Neutrophil (primary cell): Measurements from ENCODE around the gene HINFP.
"Not testable (repeated sequence)": the region's sequence is repeated elsewhere in the genome, so short reads cannot be mapped to it uniquely, and the experiment has no call there.

Experiments
- H3K27ac ChIP-seq: fragments of 200-600 bp; sonication (generic); 2 replicates; pipeline ENCODE4 v1.5.1; 2016; ENCODE audit warnings: mild to moderate bottlenecking, moderate library complexity
- H3K27me3 ChIP-seq: fragments of 200-600 bp; sonication (generic); 2 replicates; pipeline ENCODE4 v1.6.0; 2016; ENCODE audit warnings: mild to moderate bottlenecking
- H3K36me3 ChIP-seq: fragments of 200-600 bp; sonication (generic); 2 replicates; pipeline ENCODE4 v1.5.1; 2017
- H3K4me1 ChIP-seq, 2 experiments: fragments of 200-600 bp in 1 of 2; sonication (generic) in 1 of 2; 1 replicate in 1 of 2; 2 replicates in 1 of 2; pipeline versions ENCODE4 v1.5.1 to v1.6.1; 2013 to 2016; ENCODE audit warnings: low read depth in 1 of 2, low read length in 1 of 2, mild to moderate bottlenecking in 1 of 2, moderate library complexity in 1 of 2; ENCODE audit not compliant: control insufficient read depth in 1 of 2, insufficient read depth in 1 of 2
- H3K4me3 ChIP-seq, 2 experiments: fragments of 200-600 bp in 1 of 2; sonication (generic) in 1 of 2; 1 replicate in 1 of 2; 2 replicates in 1 of 2; pipeline ENCODE4 v1.5.1; 2013 to 2016; ENCODE audit warnings: low read depth in 1 of 2, low read length in 1 of 2, mild to moderate bottlenecking in 1 of 2, moderate library complexity in 1 of 2
- H3K9me3 ChIP-seq: fragments of 200-600 bp; sonication (generic); 2 replicates; pipeline ENCODE4 v1.5.1; 2016
- CTCF ChIP-seq: fragments of 200-600 bp; sonication (generic); IDR thresholded peaks from 2 replicates; pipeline ENCODE4 v1.5.1; 2016; ENCODE audit warnings: antibody characterized with exemption

The HINFP gene

GRCh38 chr11:119178166-119178680 lies 56.8 kb downstream of the HINFP start:
- H3K9me3 ChIP-seq, result no peaks in the 10 kb centered on the region
- H3K4me3 ChIP-seq, result no peak overlapping the region
- H3K4me1 ChIP-seq, result peaks cover 29 to 33% of the 10 kb centered on the region in 2 experiments
- peaks cover 82% of the 10 kb centered on the region for H3K36me3 ChIP-seq
- TF ChIP-seq CTCF, result no peak
- no peaks in the 10 kb centered on the region for H3K27me3 ChIP-seq
- H3K27ac ChIP-seq, result peak overlapping the region; percentile 69

- Histone ChIP-seq H3K4me3 (no peak overlapping the region), H3K36me3 (peaks cover 82% of the 10 kb centered on the region), H3K27ac (peak overlapping the region; percentile 69), H3K9me3 (no peaks in the 10 kb centered on the region), H3K27me3 (no peaks in the 10 kb centered on the region), H3K4me1 (peaks cover 29 to 33% of the 10 kb centered on the region in 2 experiments)
- no peak for TF ChIP-seq CTCF
Measured at GRCh38 chr11:119179342-119179741, 58.0 kb downstream of the HINFP start.

GRCh38 chr11:119179983-119180382 lies 58.6 kb downstream of the HINFP start:
- no peak for TF ChIP-seq CTCF
- Histone ChIP-seq H3K4me3 (no peak overlapping the region), H3K27me3 (no peaks in the 10 kb centered on the region), H3K4me1 (peaks cover 29 to 33% of the 10 kb centered on the region in 2 experiments), H3K27ac (no peak overlapping the region), H3K36me3 (peaks cover 80% of the 10 kb centered on the region), H3K9me3 (no peaks in the 10 kb centered on the region)

GRCh38 chr11:119180729-119181676 lies 59.6 kb downstream of the HINFP start:
- no peaks in the 10 kb centered on the region for H3K27me3 ChIP-seq
- no peaks in the 10 kb centered on the region for H3K9me3 ChIP-seq
- H3K4me1 ChIP-seq, result peaks cover 29 to 33% of the 10 kb centered on the region in 2 experiments
- no peak overlapping the region for H3K4me3 ChIP-seq
- H3K27ac ChIP-seq, result peak overlapping the region; percentile 76
- no peak for TF ChIP-seq CTCF
- H3K36me3 ChIP-seq, result peaks cover 69% of the 10 kb centered on the region

GRCh38 chr11:119181677-119182412 lies 60.5 kb downstream of the HINFP start:
- Histone ChIP-seq H3K9me3 (no peaks in the 10 kb centered on the region), H3K4me3 (no peak overlapping the region), H3K27me3 (no peaks in the 10 kb centered on the region), H3K36me3 (peaks cover 62% of the 10 kb centered on the region), H3K27ac (peak overlapping the region; percentile 76), H3K4me1 (peaks cover 29 to 33% of the 10 kb centered on the region in 2 experiments)
- no peak for TF ChIP-seq CTCF

GRCh38 chr11:119184399-119184798 lies 63.0 kb downstream of the HINFP start:
- peaks cover 13 to 16% of the 10 kb centered on the region in 2 experiments for H3K4me1 ChIP-seq
- not testable (repeated sequence) for H3K4me3 ChIP-seq, H3K27ac ChIP-seq, H3K9me3 ChIP-seq, H3K27me3 ChIP-seq
- peaks cover 51% of the 10 kb centered on the region for H3K36me3 ChIP-seq
